Esophagus mucosa (tissue), 1 donor: ENCODE data around the gene ROCK2. TPM values are rescaled to one million over a fixed set of nuclear protein-coding genes. Genes with fewer than 3 reads are reported as not detected.

Experiments used
- ATAC-seq: fragments of 200-7000 bp; cut with Tn5 transposase; one replicate; pipeline ENCODE4 v1.9.1; 2020
- total RNA-seq: library from RNA; stranded (reverse); gene quantifications from one replicate; pipeline ENCODE4 v1.2.4, GENCODE V29; 2023
- donor health status: DM: yes; HTN: yes; CAD: no.

The ROCK2 gene
- total RNA-seq, 1 donor from 2014 or later, result 14.4 TPM

DNA sequence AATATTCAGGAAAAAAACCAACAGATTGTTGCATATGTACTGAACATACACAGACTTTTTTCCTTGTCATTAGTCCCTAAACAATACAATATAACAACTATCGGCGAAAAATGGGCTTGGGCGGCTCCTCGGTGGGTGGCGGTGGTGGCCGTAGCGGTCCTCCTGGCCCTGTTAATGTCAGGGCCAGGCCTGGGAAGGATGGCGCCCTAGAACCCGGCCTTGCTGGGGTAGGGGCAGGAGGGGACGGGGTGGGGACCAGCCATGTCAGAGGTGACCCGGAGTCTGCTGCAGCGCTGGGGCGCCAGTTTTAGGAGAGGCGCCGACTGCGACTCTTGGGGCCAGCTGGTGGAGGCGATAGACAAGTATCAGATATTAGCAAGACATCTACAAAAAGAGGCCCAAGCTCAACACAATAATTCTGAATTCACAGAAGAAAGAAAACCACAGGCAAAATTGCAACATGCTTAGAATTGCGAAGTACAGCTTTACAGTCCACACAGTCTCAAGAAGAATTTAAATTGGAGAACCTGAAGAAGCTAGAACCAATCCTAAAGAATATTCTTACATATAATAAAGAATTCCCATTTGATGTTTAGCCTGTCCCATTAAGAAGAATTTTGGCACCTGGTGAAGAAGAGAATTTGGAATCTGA lies 36.5 kb downstream of the ROCK2 start:
- no peak for ATAC-seq

DNA sequence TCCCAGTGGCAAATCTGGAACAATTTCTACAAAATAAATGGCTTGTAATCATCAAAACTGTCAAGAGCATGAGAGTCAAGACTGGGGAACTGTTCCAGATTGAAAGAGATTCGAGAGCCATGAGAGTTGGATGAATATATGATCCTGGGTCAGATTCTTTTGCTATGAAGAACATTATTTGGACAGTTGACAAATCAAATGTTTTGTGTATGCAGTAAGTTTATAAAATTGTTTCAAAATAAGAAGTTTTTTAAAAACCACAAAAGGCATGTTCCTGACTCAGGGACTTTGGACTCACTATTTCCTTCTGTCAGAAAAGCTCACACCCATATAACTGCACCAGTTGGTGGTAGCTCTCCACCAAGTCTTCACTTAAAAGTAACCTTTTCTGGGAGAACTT lies 38.5 kb downstream of the ROCK2 start:
- no peak for ATAC-seq

DNA sequence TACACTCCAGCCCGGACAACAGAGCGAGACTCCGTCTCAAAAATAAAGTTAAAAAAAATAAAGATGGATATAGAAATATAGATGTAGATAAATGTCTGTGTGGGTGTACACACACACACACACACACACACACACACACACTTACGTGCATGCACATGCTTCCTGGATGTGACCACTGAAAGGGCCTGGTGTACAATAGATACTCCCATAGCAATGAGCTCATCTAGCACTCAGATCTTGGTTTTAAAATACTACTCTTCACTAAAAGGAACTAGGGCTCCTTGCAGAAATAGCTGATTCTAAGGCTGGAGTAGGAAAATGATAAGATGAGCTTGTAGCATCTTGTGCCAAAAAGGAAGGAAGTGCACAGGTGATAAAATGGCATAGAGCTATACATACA lies 39.1 kb downstream of the ROCK2 start:
- no peak for ATAC-seq

DNA sequence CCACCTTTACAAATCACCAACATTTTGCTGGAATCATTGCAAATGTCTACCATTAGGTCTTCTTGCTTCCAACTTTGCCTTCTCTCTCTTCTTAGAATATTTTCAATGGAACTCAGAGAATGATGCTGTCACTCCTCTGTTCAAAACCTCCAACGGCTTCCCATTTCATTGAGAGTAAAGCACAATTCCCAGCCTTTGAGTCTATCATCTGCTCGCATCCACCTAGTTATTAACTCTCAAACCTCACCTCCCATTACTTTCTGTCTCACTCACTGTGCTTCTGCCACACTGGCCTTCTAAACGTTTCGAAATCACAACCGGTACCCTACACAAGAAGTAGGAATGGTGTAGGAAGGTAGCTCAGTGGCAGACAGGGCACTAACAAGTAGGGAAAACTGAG lies 40.0 kb downstream of the ROCK2 start:
- ATAC-seq, result no peak

DNA sequence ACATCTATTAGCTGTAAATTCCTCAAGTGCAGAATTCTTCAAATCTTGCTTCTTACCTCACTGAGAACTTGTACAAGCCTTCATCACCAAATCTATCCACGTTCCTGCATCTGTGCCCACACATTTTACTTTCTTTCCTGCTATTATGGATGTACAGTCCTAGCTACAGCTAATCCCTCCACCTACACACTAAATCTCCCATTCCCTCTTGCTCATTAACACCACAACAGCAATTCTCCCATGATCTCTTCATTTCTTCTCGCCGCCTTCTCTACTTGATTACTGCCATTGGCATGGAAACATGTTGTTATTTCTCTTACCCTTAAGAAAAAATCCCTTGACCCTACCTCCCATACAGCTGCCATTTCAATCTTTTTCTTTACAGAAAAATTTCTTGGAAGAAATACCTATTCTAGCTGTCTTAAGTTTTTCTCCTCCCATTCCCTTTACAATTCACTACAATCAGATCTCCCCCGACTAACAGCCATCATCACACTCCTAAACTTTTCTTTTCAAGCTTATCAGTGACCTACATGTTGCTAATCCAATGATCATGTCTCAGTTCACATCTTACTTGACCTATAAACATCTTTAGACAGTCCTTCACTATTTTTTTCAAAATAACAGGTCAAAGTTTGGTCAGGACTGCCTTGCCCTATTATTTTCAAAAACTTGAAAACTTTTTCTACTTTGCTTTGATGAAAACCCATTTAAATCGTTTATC lies 41.0 kb downstream of the ROCK2 start:
- no peak for ATAC-seq

DNA sequence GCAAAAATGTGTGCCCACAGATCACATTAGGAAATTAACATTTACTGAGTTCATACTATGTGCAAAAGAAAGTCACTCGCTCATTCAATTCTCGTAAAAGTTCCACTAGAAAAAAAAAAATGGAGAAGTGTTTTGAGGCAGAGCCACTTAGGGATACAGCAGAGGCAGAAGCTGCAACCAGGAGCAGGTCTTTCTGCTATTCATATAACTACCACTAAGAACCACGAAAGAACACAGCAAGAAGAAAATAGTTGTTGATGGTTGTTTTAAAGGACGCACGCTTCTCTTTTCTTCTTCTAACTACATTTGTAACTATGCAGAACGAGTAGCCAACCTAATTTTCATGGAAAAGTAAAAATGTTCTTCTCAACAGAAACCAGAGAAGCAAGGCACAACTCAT lies 45.0 kb downstream of the ROCK2 start:
- ATAC-seq, result no peak

DNA sequence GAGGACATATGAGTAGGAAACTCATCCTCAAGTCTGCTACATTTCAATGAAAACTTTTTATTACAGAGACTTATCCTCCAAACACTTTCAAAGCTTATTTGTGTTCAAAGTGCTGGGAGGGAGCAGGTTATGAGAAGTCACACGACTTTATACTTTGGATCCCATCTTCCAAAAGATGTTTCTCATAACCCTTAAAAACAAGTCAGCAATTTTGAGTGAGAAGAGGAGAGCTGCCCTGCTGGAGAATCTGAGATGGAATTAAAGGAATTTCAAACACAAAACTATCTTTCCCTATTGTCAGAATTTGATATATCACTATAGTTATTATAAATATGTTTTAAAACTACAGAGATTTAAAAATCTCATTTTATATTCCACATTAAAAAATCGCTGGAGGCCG lies 45.8 kb downstream of the ROCK2 start:
- ATAC-seq, result no peak

DNA sequence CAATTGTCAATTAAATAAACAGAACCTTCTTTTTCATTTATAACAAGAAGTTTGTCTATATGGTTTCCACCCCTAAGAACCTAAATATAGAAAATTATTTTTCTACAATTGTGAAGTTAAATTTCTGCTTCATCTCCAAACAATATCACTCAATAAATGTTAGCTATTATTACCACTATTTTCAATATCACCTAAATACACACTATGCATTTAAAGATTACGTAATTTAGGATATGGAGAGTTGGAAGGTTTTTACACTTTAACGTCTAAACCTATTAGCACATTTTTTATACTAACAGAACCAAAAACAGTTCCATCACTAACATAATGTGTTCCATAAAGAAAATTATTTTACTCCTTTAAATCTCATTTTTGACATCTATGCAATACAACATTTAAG lies 48.0 kb downstream of the ROCK2 start:
- no peak for ATAC-seq

DNA sequence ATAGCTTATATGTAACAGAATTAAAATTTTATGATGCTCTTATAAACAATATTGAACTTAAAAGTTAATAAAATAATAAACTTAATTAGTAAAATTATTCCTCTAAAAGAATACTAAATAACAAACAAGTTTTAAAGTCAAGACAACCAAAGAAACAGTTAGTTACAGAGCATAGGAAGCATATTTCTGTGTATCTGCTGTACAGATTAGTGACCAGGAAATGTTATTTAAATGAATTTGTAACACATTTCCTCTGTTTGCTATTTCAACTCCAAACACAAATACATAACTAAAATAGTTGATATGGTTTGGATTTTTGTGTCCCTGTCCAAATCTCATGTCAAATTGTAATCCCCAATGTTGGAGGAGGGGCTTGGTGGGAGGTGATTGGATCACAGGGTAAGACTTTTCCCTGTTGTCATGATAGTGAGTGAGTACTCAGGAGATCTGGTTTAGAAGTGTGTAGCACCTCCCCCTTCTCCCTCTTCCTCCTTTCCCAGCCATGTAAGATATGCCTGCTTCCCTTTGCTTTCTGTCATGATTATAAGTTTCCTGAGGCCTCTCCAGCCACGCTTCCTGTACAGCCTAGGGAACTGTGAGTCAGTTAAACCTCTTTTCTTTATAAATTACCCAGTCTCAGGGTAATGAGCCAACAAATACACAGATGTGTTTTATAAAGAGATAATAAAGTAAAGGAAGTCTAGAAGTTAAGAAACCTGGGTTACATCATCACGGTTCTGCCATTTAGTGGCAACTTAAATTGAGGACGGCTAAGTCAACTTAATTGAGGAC lies 51.8 kb downstream of the ROCK2 start:
- peak; percentile 18 for ATAC-seq

DNA sequence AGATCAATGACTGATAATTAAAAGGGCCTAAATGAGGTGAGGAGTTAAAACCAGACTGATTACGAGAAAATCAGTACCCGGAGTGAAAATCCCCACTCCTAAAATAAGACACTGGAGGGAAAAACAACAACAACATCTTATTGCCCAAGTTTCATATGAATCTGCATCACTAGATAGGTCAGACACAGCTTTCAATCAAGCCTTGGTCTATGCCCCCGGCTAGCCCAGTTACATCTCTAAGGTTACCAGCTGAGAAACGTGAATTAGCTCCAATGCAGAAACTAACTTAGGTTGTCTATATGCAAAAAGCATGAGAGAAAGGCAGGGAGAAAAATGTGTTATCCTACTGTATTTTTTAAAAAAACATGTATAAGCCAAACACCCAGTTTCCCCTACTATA lies 53.7 kb downstream of the ROCK2 start:
- no peak for ATAC-seq

DNA sequence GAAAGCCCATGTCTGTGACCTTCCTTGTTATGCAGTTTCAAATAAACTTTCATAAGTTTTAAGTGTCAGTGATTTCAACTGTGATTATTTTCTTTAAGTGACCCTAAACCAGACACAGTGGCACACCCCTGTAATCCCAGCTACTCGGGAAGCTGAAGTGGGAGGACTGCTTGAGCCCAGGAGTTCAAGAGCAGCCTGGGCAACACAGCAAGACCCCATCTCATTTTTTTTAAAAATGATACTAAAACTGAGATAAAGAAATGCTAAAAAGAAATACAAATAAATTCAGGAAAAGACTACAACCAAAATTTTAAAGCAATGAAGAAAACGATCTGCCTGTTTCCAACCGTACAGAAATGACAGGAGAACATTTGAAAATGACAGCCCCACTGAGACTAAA lies 54.2 kb downstream of the ROCK2 start:
- ATAC-seq, result no peak

DNA sequence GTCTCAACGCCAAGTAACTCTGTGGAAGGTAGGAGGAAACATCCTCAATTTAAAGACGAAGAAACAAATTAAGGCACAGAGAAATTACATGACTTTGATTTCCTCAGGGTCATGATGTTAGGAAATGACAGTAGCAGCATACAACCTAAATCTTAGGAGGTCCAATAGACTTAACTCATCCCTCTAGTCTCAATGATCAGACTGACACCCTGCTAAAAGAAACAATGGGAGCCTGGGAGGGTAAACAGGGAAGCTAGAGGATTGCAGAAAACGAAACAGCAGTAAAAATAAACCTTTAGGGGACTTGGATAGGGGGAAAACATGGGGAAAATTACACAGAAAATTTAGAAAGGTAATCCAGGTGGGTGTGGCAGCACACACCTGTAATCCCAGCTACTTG lies 56.0 kb downstream of the ROCK2 start:
- ATAC-seq, result no peak

DNA sequence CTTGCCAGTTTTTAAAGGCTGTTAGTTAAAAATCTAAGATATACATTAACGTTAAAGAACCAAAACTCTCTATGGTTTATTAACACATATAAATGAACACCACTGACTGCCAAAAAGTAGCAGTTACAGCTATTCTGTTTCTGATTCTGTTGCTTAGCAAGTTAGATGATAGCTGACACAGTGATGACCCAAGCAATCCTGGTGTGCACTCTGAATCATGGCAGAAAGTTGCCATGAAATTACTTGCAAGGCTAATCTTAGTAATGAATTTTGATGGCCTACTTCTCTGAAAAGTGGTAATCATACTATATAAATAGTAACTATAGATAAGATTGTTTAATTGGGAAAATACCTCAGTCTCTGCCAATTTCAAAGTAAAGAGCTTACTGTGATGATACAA lies 57.7 kb downstream of the ROCK2 start:
- no peak for ATAC-seq

DNA sequence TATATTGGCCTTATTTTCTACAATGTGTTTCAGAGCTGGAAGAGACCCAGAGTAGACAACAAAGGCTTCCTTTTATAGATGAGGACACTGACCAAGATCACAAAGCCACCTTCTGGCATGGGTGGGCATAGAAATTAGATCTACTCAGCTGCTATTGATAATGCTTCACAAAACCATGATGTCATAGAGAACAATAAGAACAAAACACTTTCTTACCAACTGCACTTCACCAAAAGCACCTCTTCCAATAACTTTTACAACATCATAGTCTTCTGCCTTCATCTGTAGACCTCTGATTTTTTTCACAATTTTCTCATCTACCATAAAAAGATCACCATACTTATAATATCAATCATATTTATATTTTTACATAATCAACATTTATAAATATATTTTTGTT lies 58.1 kb downstream of the ROCK2 start:
- no peak for ATAC-seq

DNA sequence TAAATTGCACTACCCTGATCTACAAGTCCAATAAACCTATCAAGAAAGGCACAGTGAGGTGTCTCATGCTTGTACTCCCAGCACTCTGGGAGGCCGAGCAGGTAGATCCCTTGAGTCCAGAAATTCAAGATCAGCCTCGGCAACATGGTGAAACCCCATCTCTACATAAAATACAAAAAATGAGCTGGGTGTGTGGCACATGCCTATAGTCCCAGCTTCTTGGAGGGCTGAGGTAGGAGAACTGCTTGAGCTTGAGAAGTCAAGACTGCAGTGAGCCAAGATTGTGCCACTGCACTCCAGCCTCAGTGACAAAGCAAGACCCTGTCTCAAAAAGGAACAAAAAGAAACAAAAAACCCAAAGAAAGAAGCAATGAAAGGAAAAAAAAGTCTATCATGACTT lies 58.9 kb downstream of the ROCK2 start:
- no peak for ATAC-seq

DNA sequence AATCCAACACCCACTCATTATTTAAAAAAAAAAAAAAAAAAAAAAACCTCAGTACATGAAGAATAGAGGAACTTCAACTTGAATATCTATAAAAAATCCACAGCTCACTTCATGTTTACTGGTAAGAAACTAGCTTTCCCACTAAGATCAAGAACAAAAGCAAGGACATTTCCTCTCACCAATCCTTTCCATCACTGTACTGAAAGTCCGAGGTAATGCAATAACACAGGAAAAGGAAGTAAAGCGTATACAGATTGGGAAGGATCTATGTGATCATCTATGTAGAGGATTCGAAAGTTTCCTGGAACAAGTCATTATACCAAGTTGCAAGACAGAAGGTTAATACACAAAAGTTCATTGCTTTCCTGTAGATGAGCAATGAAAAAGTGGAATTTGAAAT lies 63.2 kb downstream of the ROCK2 start:
- ATAC-seq, result no peak

DNA sequence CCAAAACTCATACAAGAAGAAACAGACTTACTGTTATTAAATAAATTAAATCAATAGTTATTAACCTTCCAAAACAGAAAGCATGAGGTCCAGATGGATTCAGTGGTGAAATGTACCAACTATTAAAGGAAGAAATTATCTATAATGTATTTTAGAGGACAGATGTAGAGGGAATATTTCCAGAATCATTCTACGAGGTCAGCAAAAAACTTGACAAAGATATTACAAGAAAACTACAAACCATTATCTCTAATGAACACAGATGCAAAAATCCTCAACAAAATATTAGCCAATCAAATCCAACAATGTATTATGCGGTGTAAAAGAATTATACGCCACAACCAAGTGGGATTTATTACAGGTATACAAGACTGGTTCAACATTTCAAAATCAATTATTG lies 63.7 kb downstream of the ROCK2 start:
- ATAC-seq, result no peak

DNA sequence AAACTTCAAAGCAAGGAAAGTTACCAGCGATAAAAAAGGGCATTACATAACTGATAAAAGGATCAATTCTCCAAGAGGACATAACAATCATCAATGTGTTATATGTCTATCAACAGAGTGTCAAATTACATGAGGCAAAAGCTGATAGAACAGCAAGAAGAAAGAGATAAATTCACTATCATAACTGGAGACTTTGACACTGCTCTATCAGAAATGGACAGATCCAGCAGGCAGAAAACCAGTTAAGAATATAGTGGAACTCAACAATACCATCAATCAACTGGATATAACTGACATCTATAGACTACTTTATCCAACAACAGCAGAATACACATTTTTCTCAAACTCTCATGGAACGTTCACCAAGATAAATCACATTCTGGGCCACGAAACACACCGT lies 65.0 kb downstream of the ROCK2 start:
- ATAC-seq, result no peak

DNA sequence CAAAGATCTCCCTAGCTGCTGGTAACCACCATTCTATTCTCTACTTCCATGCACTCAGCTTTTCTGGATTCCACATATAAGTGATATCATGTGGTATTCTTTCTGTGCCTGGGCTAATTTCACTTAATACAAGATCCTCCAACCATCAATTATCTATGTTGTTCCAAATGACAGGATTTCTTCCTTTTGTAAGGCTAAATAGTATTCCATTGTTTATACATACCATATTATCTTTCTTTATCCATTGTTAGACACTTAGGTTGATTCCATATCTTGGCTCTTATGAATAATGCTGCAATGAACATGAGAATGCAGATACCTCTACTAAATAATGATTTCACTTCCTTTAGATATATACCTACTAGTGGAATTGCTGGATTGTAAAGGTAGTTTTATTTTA lies 66.2 kb downstream of the ROCK2 start:
- no peak for ATAC-seq

DNA sequence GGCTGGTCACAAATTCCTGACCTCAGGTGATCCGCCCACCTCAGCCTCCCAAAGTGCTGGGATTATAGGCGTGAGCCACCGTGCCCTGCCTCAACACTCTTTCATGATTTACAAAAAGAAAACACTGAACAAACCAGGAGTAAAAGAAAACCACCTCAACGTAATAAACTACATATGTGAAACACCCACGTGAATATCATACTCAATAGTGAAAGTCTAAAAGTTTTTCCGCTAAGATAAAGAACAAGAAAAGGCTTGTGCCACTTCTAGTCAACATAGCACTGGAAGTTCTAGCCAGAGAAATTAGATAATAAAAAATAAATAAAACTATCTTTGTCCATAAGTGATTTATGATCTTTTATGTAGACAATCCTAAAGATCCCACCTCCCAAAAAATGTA lies 68.5 kb downstream of the ROCK2 start:
- no peak for ATAC-seq

DNA sequence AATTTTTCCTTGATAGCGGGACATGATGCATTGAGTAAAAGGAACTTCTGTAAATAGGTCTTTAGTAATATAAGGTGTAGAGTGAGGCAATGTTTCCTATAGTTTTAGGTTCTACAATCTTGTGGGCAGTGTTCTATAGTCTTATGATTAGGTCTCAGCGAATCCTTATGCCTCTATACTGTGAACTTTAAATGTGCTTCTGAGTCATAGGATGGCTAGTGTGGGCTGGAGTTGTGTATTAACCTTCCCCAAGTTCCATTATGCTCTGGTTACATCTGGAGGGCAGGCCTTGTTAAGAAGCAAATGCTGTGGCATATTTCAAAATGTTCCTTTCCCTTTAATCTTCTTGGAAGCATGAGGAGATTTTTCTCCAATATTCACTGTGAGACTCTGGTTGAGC lies 73.5 kb downstream of the ROCK2 start:
- ATAC-seq, result no peak

DNA sequence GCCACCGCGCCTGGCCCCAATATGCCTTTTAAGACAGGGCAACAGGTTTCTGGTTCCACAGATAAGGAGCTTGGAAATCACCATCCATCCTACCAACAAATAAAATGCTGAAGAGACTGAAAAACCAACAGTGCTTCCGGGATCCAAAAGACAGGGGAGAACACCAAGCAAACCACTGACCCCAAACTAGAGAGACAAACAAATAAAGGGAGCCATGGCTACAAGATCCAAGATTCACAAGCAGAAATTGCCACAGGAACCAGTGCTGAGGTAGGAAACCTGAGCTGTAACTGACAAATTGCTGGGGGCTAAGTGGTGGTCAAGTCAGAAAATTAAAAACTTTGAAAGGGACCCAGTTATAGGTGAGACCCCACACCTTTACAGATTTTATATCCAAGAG lies 76.5 kb downstream of the ROCK2 start:
- ATAC-seq, result no peak

DNA sequence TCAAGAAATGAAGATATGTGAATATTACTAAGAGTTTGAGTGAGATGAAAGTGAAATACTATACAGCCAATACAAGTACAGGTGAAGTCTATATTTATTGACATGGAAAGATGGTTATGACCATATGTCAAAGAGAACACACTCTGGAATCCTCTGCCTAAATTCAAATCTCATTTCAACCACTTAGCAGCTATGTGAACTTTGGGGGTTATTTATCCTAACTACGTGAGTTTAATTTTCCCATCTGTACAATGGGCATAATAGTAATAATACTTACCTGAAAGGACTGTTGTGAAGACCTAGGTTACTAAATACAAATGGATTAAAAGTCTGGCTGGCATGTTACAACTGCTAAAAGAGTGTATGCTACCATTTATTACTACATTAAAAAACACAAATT lies 79.6 kb downstream of the ROCK2 start:
- ATAC-seq, result no peak

DNA sequence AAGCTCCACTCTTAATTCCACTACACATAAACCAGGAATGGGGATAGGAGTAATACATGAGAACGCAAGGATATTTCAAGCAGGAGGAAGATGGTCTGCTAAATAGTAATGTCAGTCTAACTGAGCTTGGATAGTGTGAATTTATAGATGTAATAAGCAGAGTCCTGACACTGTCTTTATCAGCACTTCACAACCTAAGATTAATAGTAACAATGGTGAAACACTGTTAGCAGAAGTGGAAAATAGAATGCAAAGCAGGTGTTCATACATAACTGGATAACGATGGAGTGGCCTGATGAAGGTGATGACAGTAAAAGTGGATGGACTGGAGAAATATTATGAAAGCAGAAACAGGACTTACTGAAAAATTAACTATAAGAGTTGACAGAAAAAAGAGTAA lies 80.4 kb downstream of the ROCK2 start:
- ATAC-seq, result no peak
